ENCODE results near the gene TRAF7.

- no peak for TF ChIP-seq CTCF (IDR thresholded peaks at IDR 0.05)
- no peak for TF ChIP-seq POLR2A (IDR thresholded peaks at IDR 0.05)
- TF ChIP-seq EP300 (IDR thresholded peaks at IDR 0.05): no peak
Measured at GRCh38 chr16:2157480-2158261, 2.1 kb downstream of the TRAF7 start.

Data from ovary (tissue), 3 donors.